ENCODE measurements around the gene DISC1. TPM values are rescaled to one million over a fixed set of nuclear protein-coding genes. Genes with fewer than 3 reads are reported as not detected.

The DISC1 gene
- total and polyA plus RNA-seq, 2 of the 13 experiments (the other 11 are each of a cell fraction or from before 2014, with no cell fraction given): 4.2 to 4.6 TPM

- Histone ChIP-seq H3K9me3 (ENCODE audit: low read length) (no peaks in the 10 kb centered on the region), H3K4me3 (replicated peaks in 1 of 3; ENCODE audit: insufficient read depth in 1 of 3, low read depth in 2 of 3, low read length in 3 of 3) (no peak overlapping the region), H3K36me3 (replicated peaks in 1 of 2; ENCODE audit: control insufficient read depth in 1 of 2, insufficient read depth in 2 of 2, low read length in 2 of 2) (no peaks in the 10 kb centered on the region; a peak in 2 of 5 replicates), H4K20me1 (ENCODE audit: insufficient read depth, low read length) (no peaks in the 10 kb centered on the region), H3K27ac (ENCODE audit: extremely low read length, insufficient read depth, low read length) (no peak overlapping the region), H3K79me2 (ENCODE audit: insufficient read depth, low read length) (no peaks in the 10 kb centered on the region), H3K27me3 (ENCODE audit: control insufficient read depth in 1 of 2, insufficient read depth in 2 of 2, low read length in 2 of 2) (no peaks in the 10 kb centered on the region), H2AFZ (ENCODE audit: low read length) (no peak overlapping the region), H3K9ac (ENCODE audit: insufficient read depth, low read depth, low read length) (no peak overlapping the region), H3K4me1 (ENCODE audit: insufficient read depth, low read length) (peaks cover 18% of the 10 kb centered on the region), H3K4me2 (ENCODE audit: low read depth, low read length) (no peak overlapping the region; the same call in 1 of the 2 replicates)
- WGBS (ENCODE audit: low lambda C conversion rate): 69% methylated on average over 2 of the region's 2 CpGs
- FAIRE-seq (no peak), DNase-seq (ENCODE audit: low spot score) (peak; percentile 13), ATAC-seq (no peak; the same call in 2 of the 3 replicates)
- in situ Hi-C loops (cut with HindIII; ENCODE audit: extremely low pct_ligation_motif_present, low pct_unique_long_range_greater_than_20kb) (no loop called here), intact Hi-C loops (cut with micrococcal nuclease; ENCODE audit: unreplicated experiment) (loop anchor here (1.0 kb wide), 1 partner anchor 9 kb away; no protein-coding TSS in a partner anchor)
- BruUV-seq (replicated peaks): no TSS peak
- 0 out of 2 replicates have a peak, but pooled peaks have one; percentile 6 for TF ChIP-seq IRF2 (CRISPR knock-in tag; IDR thresholded peaks at IDR 0.05)
- TF ChIP-seq ZNF367 (CRISPR knock-in tag; IDR thresholded peaks at IDR 0.05; ENCODE audit: borderline replicate concordance): no peak
- ChIA-PET CTCF (ENCODE audit: low intra/inter-chr PET ratio, low total read pairs) (no interaction called here), POLR2A (no interaction called here)
These were observed 200.9 kb downstream of the DISC1 start for GRCh38 chr1:231827337-231828105.

- Histone ChIP-seq H2AFZ (ENCODE audit: low read length) (no peak overlapping the region), H3K4me2 (ENCODE audit: low read depth, low read length) (no peak overlapping the region; the same call in 1 of the 2 replicates), H3K36me3 (replicated peaks in 1 of 2; ENCODE audit: control insufficient read depth in 1 of 2, insufficient read depth in 2 of 2, low read length in 2 of 2) (no peaks in the 10 kb centered on the region; a peak in 2 of 5 replicates), H3K4me1 (ENCODE audit: insufficient read depth, low read length) (peaks cover 18% of the 10 kb centered on the region), H4K20me1 (ENCODE audit: insufficient read depth, low read length) (no peaks in the 10 kb centered on the region), H3K27me3 (ENCODE audit: control insufficient read depth in 1 of 2, insufficient read depth in 2 of 2, low read length in 2 of 2) (no peaks in the 10 kb centered on the region), H3K27ac (ENCODE audit: extremely low read length, insufficient read depth, low read length) (peak overlapping the region; percentile 27), H3K9me3 (ENCODE audit: low read length) (no peaks in the 10 kb centered on the region), H3K4me3 (replicated peaks in 1 of 3; ENCODE audit: insufficient read depth in 1 of 3, low read depth in 2 of 3, low read length in 3 of 3) (no peak overlapping the region), H3K79me2 (ENCODE audit: insufficient read depth, low read length) (no peaks in the 10 kb centered on the region), H3K9ac (ENCODE audit: insufficient read depth, low read depth, low read length) (no peak overlapping the region)
- ATAC-seq (peak; percentile 99), DNase-seq (ENCODE audit: low spot score) (peak; percentile 95), FAIRE-seq (peak; percentile 63)
- WGBS (ENCODE audit: low lambda C conversion rate): 28% methylated on average over 5 of the region's 5 CpGs
- intact Hi-C loops (cut with micrococcal nuclease; ENCODE audit: unreplicated experiment): loop anchor here (1.0 kb wide), 1 partner anchor 8 kb away; no protein-coding TSS in a partner anchor
- ChIA-PET CTCF (ENCODE audit: low intra/inter-chr PET ratio, low total read pairs) (no interaction called here), POLR2A (no interaction called here)
- no TSS peak for BruUV-seq (replicated peaks)
- in situ Hi-C loops (cut with HindIII; ENCODE audit: extremely low pct_ligation_motif_present, low pct_unique_long_range_greater_than_20kb): no loop called here
- TF ChIP-seq FOXO1 (CRISPR knock-in tag; IDR thresholded peaks at IDR 0.05) (no peak), ELF4 (CRISPR knock-in tag; IDR thresholded peaks at IDR 0.05; ENCODE audit: borderline replicate concordance) (no peak), FOXP1 (IDR thresholded peaks at IDR 0.05) (no peak), FOXP1 (CRISPR knock-in tag; IDR thresholded peaks at IDR 0.05) (peak; percentile 30; the same call in 1 of the 2 replicates), NR0B2 (CRISPR knock-in tag; IDR thresholded peaks at IDR 0.05) (no peak), NR2F6 (IDR thresholded peaks at IDR 0.05) (peak; percentile 15; the same call in 1 of the 2 replicates), NR2F6 (CRISPR knock-in tag; IDR thresholded peaks at IDR 0.05) (peak; percentile 61; the same call in 1 of the 2 replicates), JUN (CRISPR knock-in tag; IDR thresholded peaks at IDR 0.05) (peak; percentile 51; the same call in 1 of the 2 replicates), SKI (IDR thresholded peaks at IDR 0.05; ENCODE audit: partially characterized antibody) (peak; percentile 49), NCOA2 (CRISPR knock-in tag; IDR thresholded peaks at IDR 0.05) (peak; percentile 34; the same call in 1 of the 2 replicates), NR2F1 (CRISPR knock-in tag; IDR thresholded peaks at IDR 0.05) (peak in 1 of 2 experiments; percentile 61; a peak in 2 of 4 replicates), CEBPB (IDR thresholded peaks at IDR 0.05; ENCODE audit: borderline replicate concordance, low read depth, low read length) (peak; percentile 55; the same call in 1 of the 2 replicates), LCORL (IDR thresholded peaks at IDR 0.05) (peak; percentile 50; the same call in 1 of the 2 replicates), LCORL (CRISPR knock-in tag; IDR thresholded peaks at IDR 0.05) (no peak), ASH2L (IDR thresholded peaks at IDR 0.05; ENCODE audit: insufficient read length, low read depth, low read length) (peak; percentile 29), GATAD2A (CRISPR knock-in tag; IDR thresholded peaks at IDR 0.05) (peak; percentile 56; the same call in 1 of the 2 replicates), FOXA3 (CRISPR knock-in tag; IDR thresholded peaks at IDR 0.05) (peak; percentile 51)
These were observed 201.8 kb downstream of the DISC1 start for GRCh38 chr1:231828182-231828920.
